ENCODE results near the gene JAGN1. TPM values are rescaled to one million over a fixed set of nuclear protein-coding genes. Genes with fewer than 3 reads are reported as not detected.
"Not testable (repeated sequence)": the region's sequence is repeated elsewhere in the genome, so short reads cannot be mapped to it uniquely, and the experiment has no call there.

JAGN1 gene
- total and polyA plus RNA-seq, 9 of the 15 experiments (the other 6 are each of a cell fraction or from before 2014, with no cell fraction given), result 31.6 to 77.8 (median 40.3) TPM

DNA sequence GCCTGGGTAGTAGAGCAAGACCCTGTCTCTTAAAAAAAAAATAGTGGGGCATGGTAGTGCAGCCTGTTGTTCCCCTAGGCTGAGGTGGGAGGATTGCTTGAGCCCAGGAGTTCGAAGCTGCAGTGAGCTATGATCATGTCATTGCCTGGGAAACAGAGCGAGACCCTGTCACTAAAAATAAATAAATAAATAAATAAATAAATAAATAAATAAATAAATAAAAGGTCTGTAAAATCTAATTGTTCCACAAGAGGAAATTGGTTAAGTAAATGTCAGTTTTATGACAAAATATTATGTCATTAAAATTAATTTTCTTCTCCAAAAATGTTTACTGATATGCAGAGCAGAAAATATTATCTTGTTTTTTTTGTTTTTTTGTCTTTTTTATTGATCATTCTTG is 48.6 kb downstream of the JAGN1 start:
- Histone ChIP-seq H3K9me1 (ENCODE audit: control insufficient read depth, insufficient read depth, low read length) (no peaks in the 10 kb centered on the region), H3K4me3 (no peak overlapping the region), H3K4me2 (ENCODE audit: insufficient read depth, low read length) (no peak overlapping the region), H3K27me3 (ENCODE audit: control insufficient read depth in 2 of 2, insufficient read depth in 2 of 2, low read length in 2 of 2) (no peaks in the 10 kb centered on the region), H3K4me1 (replicated peaks in 1 of 2; ENCODE audit: control insufficient read depth in 2 of 2, insufficient read depth in 2 of 2, low read length in 2 of 2) (peaks cover 11 to 23% of the 10 kb centered on the region in 2 experiments; a peak in 4 of 5 replicates), H3K27ac (ENCODE audit: extremely low read depth, low read depth, low read length) (no peak overlapping the region), H2AFZ (ENCODE audit: low read depth, low read length) (no peak overlapping the region), H4K20me1 (replicated peaks; ENCODE audit: control insufficient read depth, insufficient read depth, low read length) (no peaks in the 10 kb centered on the region), H3K9ac (ENCODE audit: insufficient read depth in 1 of 2, low read depth in 2 of 2, low read length in 2 of 2) (no peak overlapping the region), H3K36me3 (ENCODE audit: control insufficient read depth, insufficient read depth, low read length) (peaks cover 47% of the 10 kb centered on the region), H3K79me2 (ENCODE audit: control insufficient read depth, insufficient read depth, low read length) (peaks cover 19% of the 10 kb centered on the region), H3K9me3 (replicated peaks; ENCODE audit: control insufficient read depth, insufficient read depth, low read depth, low read length) (0 out of 2 replicates have a peak, but pooled peaks cover 3% of the 10 kb centered on the region)
- ATAC-seq (no peak), DNase-seq (ENCODE audit: extremely low read depth in 1 of 4, low spot score in 3 of 4) (no peak), FAIRE-seq (no peak)
- ChIA-PET POLR2A (interaction anchor here (0.6 kb wide), 1 partner anchor 39 kb away, joined by 3 read pairs; no protein-coding TSS in a partner anchor), CTCF (ENCODE audit: low intra/inter-chr PET ratio) (no interaction called here)
- in situ Hi-C loops (cut with MboI) (no loop called here), intact Hi-C loops (cut with micrococcal nuclease) (loop anchor here (10.0 kb wide), 1 partner anchor 286 kb away; no protein-coding TSS in a partner anchor)
- TF ChIP-seq ZC3H11A (IDR thresholded peaks at IDR 0.05; ENCODE audit: low read depth, low read length) (peak; percentile 79; the same call in 1 of the 2 replicates), CEBPB (tag; IDR thresholded peaks at IDR 0.05) (no peak), RFX7 (CRISPR knock-in tag; IDR thresholded peaks at IDR 0.05) (no peak)
- no TSS peak for BruUV-seq (replicated peaks)
- 87% methylated on average over 2 of the region's 2 CpGs for WGBS (ENCODE audit: insufficient coverage, low coverage, missing lambda C conversion rate)

DNA sequence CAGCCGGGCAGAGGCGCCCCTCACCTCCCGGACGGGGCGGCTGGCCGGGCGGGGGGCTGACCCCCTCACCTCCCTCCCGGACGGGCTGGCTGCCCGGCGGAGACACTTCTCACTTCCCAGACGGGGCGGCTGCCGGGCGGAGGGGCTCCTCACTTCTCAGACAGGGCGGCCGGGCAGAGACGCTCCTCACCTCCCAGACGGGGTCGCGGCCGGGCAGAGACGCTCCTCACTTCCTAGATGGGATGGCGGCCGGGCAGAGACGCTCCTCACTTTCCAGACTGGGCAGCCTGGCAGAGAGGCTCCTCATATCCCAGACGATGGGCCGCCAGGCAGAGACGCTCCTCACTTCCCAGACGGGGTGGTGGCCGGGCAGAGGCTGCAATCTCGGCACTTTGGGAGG is 49.5 kb downstream of the JAGN1 start:
- BruUV-seq (replicated peaks); H3K27me3 ChIP-seq (ENCODE audit: control insufficient read depth in 2 of 2, insufficient read depth in 2 of 2, low read length in 2 of 2); H3K4me3 ChIP-seq; H3K9me3 ChIP-seq (replicated peaks; ENCODE audit: control insufficient read depth, insufficient read depth, low read depth, low read length); H3K9ac ChIP-seq (ENCODE audit: insufficient read depth in 1 of 2, low read depth in 2 of 2, low read length in 2 of 2); DNase-seq (ENCODE audit: extremely low read depth in 1 of 4, low spot score in 3 of 4); H3K9me1 ChIP-seq (ENCODE audit: control insufficient read depth, insufficient read depth, low read length); FAIRE-seq; H3K27ac ChIP-seq (ENCODE audit: extremely low read depth, low read depth, low read length); H3K79me2 ChIP-seq (ENCODE audit: control insufficient read depth, insufficient read depth, low read length); CTCF ChIA-PET (ENCODE audit: low intra/inter-chr PET ratio); POLR2A ChIA-PET; H4K20me1 ChIP-seq (replicated peaks; ENCODE audit: control insufficient read depth, insufficient read depth, low read length); in situ Hi-C loops (cut with MboI); ATAC-seq; H2AFZ ChIP-seq (ENCODE audit: low read depth, low read length); H3K4me2 ChIP-seq (ENCODE audit: insufficient read depth, low read length): not testable (repeated sequence)
- Histone ChIP-seq H3K4me1 (replicated peaks in 1 of 2; ENCODE audit: control insufficient read depth in 2 of 2, insufficient read depth in 2 of 2, low read length in 2 of 2) (peaks cover 5 to 18% of the 10 kb centered on the region in 2 experiments; a peak in 4 of 5 replicates), H3K36me3 (ENCODE audit: control insufficient read depth, insufficient read depth, low read length) (peaks cover 50% of the 10 kb centered on the region)
- intact Hi-C loops (cut with micrococcal nuclease), result loop anchor here (10.0 kb wide), 1 partner anchor 285 kb away; no protein-coding TSS in a partner anchor
- 85% methylated on average over 4 of the region's 32 CpGs for WGBS (ENCODE audit: insufficient coverage, low coverage, missing lambda C conversion rate)

Data from K562 (cell line).